Left lobe of liver (tissue), 2 donors: Measurements from ENCODE around the gene EPHA8. TPM values are rescaled to one million over a fixed set of nuclear protein-coding genes. Genes with fewer than 3 reads are reported as not detected.

Experiments used
- ATAC-seq: fragments of 200-7000 bp; cut with Tn5 transposase; one replicate; pipeline ENCODE4 v1.9.1; 2020; ENCODE audit warnings: mild to moderate bottlenecking, moderate library complexity
- DNase-seq: peaks from one replicate; pipeline ENCODE4 v3.0.0-alpha.2; 2020; ENCODE audit warnings: low spot score
- total RNA-seq: library from RNA; stranded (reverse); gene quantifications from one replicate; pipeline ENCODE4 v1.2.1, GENCODE V29; 2021
- donor health status: DM: no; HTN: no; CAD: no; lungs with moderate emphysema.
- donor health status: DM: no; HTN: yes; CAD: no.

The EPHA8 gene
- total RNA-seq, 1 donor from 2014 or later, result not detected

DNA sequence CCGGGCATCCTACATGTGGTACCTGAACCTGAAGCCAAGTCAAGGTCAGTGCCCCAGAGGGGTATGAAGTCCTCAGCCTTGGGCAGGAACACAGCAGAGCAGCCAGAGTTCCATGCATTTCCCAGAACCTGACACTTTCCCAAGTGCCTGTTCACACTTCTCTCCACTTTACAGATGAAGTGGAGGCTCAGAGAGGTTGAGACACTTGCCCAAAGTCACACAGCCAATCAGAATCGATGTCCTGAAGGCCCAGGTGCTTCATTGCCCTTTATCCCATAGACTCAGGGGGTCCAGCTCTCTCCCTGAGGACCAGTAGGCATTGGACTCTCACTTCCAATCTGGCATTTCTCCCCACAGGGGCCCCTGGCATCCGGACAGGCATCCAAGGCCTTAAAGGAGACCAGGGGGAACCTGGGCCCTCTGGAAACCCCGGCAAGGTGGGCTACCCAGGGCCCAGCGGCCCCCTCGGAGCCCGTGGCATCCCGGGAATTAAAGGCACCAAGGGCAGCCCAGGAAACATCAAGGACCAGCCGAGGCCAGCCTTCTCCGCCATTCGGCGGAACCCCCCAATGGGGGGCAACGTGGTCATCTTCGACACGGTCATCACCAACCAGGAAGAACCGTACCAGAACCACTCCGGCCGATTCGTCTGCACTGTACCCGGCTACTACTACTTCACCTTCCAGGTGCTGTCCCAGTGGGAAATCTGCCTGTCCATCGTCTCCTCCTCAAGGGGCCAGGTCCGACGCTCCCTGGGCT, 75.4 kb downstream of the EPHA8 start:
- ATAC-seq, result no peak

DNA sequence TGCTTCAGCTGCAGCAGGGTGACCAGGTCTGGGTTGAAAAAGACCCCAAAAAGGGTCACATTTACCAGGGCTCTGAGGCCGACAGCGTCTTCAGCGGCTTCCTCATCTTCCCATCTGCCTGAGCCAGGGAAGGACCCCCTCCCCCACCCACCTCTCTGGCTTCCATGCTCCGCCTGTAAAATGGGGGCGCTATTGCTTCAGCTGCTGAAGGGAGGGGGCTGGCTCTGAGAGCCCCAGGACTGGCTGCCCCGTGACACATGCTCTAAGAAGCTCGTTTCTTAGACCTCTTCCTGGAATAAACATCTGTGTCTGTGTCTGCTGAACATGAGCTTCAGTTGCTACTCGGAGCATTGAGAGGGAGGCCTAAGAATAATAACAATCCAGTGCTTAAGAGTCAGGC, 76.0 kb downstream of the EPHA8 start:
- DNase-seq, result no peak
- no peak for ATAC-seq

More for the DNA sequence above, 75.4 kb downstream of the EPHA8 start:
- no peak for DNase-seq

DNA sequence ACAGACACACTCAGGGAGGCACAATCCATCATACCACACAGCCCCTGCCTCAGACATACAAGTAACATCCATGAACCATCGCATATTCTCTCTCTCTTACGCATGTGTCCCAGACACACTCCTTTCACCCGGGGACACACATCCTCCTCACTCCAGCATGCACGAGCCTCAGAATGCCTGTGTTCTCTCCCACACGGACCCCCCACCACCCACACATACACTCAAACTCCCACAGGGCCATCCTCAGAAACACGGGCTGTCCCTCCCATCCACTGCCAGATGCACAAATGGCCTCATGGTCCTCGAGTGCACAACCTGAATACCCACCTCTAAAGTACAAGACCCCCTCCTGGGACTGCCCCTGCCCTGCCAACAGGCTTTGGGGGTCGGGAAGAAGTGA, 78.0 kb downstream of the EPHA8 start:
- no peak for ATAC-seq

DNA sequence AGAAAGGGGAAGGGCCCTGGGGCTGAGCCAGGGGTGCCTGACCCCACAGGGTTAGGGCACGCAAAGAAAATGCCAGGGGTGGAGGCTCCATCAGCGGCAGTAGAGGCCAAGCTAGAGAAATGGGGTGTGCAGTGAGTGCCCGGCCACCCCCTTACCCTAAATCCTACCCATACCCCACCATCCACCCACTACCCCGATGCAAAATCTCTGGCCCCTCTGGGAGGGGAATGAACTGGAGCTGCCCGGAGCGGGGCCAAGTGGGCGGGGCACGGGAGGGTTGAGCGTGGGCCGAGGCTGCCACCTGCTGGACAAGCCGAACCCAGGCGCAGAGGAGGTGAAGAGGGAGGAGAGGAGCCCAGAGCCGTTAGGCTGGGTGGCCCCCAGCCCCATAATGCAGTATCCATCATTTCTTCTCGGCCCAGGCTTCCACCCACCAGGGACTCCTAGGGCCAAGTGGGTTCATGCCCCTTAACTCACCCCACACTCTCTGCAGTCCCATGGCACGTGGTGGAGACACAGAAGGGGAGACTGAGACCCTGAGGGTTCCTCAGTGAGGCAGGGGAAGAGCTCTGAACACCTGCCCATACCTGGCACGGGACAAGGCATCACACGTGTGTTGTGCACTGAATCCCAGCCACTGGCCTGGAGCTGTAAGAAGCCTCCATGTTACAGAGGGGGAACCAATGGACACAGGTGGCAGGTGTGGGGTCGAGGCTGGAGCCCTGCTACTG, 78.8 kb downstream of the EPHA8 start:
- DNase-seq (peak; percentile 83), ATAC-seq (peak; percentile 94)

More for the DNA sequence above, 78.0 kb downstream of the EPHA8 start:
- no peak for DNase-seq

DNA sequence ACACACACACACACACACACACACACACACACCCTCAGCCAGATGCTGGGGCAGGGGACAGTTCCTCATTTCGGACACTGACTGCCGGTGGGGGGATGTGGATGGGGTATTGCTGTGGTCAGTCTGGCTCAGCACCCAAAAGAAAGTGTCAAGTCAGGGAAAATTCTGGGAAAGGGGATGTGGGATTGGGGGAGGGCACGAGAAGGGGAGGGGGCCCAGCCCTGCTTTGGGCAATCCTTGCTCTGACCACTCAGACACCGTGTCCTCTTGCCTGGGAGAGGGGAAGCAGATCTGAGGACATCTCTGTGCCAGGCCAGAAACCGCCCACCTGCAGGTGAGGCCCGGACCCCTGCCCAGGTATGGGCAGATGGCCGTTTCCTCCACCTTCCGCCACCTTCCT, 80.1 kb downstream of the EPHA8 start, which contains the start of gene C1QC:
C1QC (plus strand) TSS at position 253 of the 400 bp plus-strand sequence. CDS start 391 bp downstream, outside the sequence.
- DNase-seq, result no peak
- peak; percentile 13 for ATAC-seq

DNA sequence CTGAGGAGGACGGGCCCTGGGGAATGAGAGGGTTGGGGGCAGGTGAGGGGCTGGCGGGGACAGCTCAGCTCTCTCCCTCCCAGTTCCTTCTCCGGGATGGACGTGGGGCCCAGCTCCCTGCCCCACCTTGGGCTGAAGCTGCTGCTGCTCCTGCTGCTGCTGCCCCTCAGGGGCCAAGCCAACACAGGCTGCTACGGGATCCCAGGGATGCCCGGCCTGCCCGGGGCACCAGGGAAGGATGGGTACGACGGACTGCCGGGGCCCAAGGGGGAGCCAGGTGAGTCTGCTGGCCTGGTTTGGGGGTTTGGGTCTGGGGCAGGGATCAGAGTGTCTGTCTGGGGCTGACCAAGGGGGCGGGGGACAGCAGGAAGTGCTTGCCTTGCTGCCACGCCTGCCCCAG, 80.6 kb downstream of the EPHA8 start:
- DNase-seq (no peak), ATAC-seq (no peak)

DNA sequence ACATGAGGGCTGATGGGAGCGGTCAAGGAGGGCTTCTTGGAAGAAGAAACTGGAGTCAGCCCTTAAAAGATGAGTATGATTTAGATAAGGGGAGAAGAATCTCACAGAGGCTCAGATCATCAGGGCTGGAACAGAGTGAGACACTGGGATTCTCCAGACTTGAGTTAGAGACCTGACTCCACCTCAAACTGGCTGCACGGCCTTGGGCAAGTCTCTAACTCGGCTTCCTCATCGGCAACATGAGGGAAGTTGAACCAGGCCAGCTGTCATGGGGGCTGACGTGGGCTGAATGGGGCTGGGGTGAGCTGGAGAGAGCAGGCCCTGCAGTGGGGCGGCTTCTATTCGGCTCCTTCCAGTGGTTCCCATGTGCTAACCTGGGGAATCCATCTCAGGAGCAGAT, 82.6 kb downstream of the EPHA8 start:
- DNase-seq, result no peak
- ATAC-seq, result no peak

DNA sequence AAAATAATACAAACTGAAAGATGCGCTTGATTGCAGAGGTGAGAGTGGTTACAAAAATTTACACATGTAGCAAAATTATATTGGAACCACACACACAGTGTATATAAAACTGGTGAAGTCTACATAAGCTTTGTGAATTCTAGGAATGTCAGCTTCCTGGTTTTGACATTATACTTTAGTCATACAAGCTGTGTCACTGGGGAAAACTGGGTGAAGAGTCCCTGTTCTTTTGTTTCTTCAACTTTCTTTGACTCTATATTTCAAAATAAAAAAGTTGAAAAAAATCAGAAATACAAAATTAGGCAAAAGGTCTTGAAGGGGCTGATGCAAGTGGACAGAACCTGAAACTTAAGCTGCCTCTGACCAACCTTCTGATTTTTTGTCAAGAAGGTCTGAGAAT, 83.1 kb downstream of the EPHA8 start:
- DNase-seq, result no peak
- ATAC-seq, result no peak

DNA sequence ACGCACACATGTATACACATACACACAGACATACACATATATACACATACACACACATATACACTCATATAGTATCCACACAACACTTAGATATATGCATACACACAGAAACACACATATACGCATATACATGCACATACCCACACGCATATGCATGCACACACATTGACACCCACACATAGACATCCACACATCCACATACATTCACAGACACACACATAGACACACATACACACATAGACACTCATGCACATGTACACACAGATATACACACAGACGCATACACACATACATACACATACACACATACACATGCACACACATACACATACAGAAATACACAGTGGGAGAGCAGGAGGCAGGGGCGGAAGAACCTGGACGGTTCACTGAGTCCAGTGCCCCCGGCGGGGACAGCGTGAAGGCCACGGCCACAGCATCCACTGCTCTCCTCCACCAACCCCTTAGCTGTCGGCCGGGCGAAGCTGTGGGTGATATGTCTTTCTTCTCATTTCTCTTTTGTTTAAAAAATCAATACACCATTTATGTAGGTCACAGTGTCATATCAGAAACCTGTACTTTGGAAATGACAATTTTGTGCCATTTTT, 86.9 kb downstream of the EPHA8 start:
- DNase-seq (no peak), ATAC-seq (no peak)

DNA sequence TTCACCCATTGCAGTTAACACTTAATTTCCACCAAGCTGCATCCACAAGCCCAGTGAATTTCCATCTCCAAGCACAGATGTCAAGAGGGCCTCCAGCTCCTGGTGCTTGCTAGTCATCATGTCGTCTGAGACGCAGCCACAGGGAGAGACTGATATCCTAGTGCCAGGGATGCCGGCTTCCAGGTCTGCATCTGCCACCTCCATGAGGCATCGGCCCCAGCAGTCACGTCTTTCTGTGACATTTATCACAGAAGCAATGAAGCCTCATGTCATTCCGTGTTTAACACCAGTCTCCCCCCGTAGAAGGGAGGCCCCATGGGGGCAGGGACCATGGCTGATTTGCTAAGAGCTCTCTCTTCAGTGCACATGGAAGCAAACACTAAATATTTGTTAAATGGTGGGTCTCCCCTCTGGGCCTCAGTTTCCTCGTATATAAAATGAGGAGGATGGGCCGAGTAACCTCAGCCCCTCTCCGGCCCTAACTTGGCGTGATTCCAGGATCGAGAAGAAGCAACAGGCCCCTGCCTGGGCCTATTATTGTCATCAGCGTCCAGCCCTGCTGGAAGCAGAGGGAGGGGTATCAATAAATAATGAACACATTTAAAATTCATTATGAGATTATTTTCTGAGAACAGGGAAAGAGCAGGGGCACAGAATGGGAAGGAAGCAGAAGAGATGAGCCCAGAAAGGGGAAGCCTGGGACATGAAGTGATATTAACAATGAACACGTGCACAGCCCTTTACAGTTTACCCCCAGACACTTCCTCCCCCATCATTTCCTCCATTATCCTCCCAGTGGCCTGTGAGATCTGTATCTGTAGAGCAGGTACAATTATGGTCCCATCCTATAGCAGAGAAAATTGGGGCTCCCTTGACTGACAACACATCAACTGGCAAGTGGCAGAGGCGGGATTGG, 88.9 kb downstream of the EPHA8 start:
- DNase-seq (no peak), ATAC-seq (peak; percentile 39)

DNA sequence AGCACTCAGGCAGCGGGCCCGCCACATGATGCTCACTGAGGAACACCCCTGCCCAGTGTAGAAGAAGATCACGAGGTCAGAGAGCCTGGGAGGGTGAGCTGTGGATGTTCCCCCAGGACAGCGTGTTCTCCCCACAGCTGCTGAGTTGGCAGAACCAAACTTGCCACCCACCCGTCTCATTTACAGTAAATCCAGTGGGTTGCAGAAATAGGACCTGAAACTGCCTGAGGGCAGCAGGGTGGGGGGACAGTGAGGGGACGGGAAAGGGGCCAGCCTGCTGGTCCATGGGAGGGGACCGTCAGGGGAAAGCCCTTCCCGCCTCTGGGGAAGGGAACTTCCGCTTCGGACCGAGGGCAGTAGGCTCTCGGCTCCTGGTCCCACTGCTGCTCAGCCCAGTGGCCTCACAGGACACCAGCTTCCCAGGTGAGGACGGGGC, 89.6 kb downstream of the EPHA8 start, which contains the start of gene C1QB:
C1QB (plus strand) TSS at position 356 of the 436 bp plus-strand sequence. CDS start 6,227 bp downstream, outside the sequence.
- DNase-seq (no peak), ATAC-seq (peak; percentile 60)

Other genes starting within 250 kb of the EPHA8 start
- gene ZBTB40, start 111.6 kb upstream of the EPHA8 start, total RNA-seq, result 6.7 TPM
- 65.3 TPM for gene C1QA, start 73.1 kb downstream of the EPHA8 start, total RNA-seq
- 76.0 TPM for gene C1QC, start 80.1 kb downstream of the EPHA8 start, total RNA-seq
- 79.0 TPM for gene C1QB, start 89.7 kb downstream of the EPHA8 start, total RNA-seq
- gene EPHB2, start 147.3 kb downstream of the EPHA8 start, total RNA-seq, result 0.38 TPM